Measurements from ENCODE around the gene LY86. TPM values are rescaled to one million over a fixed set of nuclear protein-coding genes. Genes with fewer than 3 reads are reported as not detected.

LY86 gene
- total and polyA plus RNA-seq, 9 of the 15 experiments (the other 6 are each of a cell fraction or from before 2014, with no cell fraction given) = 0.08 to 0.20 TPM; not detected in 7

GRCh38 chr6:6676910-6677441 lies 88.5 kb downstream of the LY86 start (continued):
- TF ChIP-seq JUND (IDR thresholded peaks at IDR 0.05; ENCODE audit: borderline replicate concordance, low read depth, low read length) = peak; percentile 58; the same call in 1 of the 2 replicates
- peak; percentile 70; the same call in 2 of the 3 replicates for TF ChIP-seq JUND (tag; IDR thresholded peaks at IDR 0.05; ENCODE audit: borderline replicate concordance, low read depth, low read length)
- TF ChIP-seq HDAC2 (IDR thresholded peaks at IDR 0.05) = 0 out of 2 replicates have a peak, but pooled peaks have one; percentile 25
- TF ChIP-seq ZNF717 (CRISPR knock-in tag; IDR thresholded peaks at IDR 0.05) = no peak
- TF ChIP-seq BRD4 (IDR thresholded peaks at IDR 0.05) = peak; percentile 7; the same call in 1 of the 2 replicates
- TF ChIP-seq ZNF707 (CRISPR knock-in tag; conservative IDR thresholded peaks at IDR 0.05) = no peak
- peak; percentile 90 for TF ChIP-seq REST (IDR thresholded peaks at IDR 0.05; ENCODE audit: borderline replicate concordance)
- TF ChIP-seq REST (CRISPR knock-in tag; IDR thresholded peaks at IDR 0.05; ENCODE audit: low read depth) = no peak
- 0 out of 2 replicates have a peak, but pooled peaks have one; percentile 11 for TF ChIP-seq ERF (CRISPR knock-in tag; IDR thresholded peaks at IDR 0.05)
- TF ChIP-seq SMARCE1 (IDR thresholded peaks at IDR 0.05) = peak; percentile 29; the same call in 1 of the 2 replicates
- peak; percentile 48; the same call in 1 of the 2 replicates for TF ChIP-seq CREM (IDR thresholded peaks at IDR 0.05; ENCODE audit: low read depth)
- TF ChIP-seq SAFB2 (IDR thresholded peaks at IDR 0.05; ENCODE audit: borderline replicate concordance, low read depth, low read length, severe bottlenecking) = no peak
- TF ChIP-seq ZFX (CRISPR knock-in tag; IDR thresholded peaks at IDR 0.05) = no peak
- no peak for TF ChIP-seq ZBTB7A (IDR thresholded peaks at IDR 0.05; ENCODE audit: borderline replicate concordance, control insufficient read depth, low read depth, low read length)
- TF ChIP-seq CXXC5 (CRISPR knock-in tag; IDR thresholded peaks at IDR 0.05) = peak; percentile 45; the same call in 1 of the 2 replicates
- TF ChIP-seq SPI1 (IDR thresholded peaks at IDR 0.05; ENCODE audit: borderline replicate concordance, low read depth, low read length) = 0 out of 2 replicates have a peak, but pooled peaks have one; percentile 29
